NCI-H2029 treated with DMSO at 0.1 percent for 48 hours (cell line): Measurements from ENCODE around the gene PHEX.

ENCODE experiments used
- DNase-seq: peaks from one replicate; lab custom pipeline; 2025; lab: John Stamatoyannopoulos, UW

PHEX gene

GRCh38 chrX:22105971-22106370, 73.8 kb downstream of the PHEX start:
- no peak for DNase-seq

GRCh38 chrX:22109442-22109841, 77.3 kb downstream of the PHEX start:
- DNase-seq, result no peak

GRCh38 chrX:22110729-22111494, 78.8 kb downstream of the PHEX start:
- DNase-seq, result no peak

DNA sequence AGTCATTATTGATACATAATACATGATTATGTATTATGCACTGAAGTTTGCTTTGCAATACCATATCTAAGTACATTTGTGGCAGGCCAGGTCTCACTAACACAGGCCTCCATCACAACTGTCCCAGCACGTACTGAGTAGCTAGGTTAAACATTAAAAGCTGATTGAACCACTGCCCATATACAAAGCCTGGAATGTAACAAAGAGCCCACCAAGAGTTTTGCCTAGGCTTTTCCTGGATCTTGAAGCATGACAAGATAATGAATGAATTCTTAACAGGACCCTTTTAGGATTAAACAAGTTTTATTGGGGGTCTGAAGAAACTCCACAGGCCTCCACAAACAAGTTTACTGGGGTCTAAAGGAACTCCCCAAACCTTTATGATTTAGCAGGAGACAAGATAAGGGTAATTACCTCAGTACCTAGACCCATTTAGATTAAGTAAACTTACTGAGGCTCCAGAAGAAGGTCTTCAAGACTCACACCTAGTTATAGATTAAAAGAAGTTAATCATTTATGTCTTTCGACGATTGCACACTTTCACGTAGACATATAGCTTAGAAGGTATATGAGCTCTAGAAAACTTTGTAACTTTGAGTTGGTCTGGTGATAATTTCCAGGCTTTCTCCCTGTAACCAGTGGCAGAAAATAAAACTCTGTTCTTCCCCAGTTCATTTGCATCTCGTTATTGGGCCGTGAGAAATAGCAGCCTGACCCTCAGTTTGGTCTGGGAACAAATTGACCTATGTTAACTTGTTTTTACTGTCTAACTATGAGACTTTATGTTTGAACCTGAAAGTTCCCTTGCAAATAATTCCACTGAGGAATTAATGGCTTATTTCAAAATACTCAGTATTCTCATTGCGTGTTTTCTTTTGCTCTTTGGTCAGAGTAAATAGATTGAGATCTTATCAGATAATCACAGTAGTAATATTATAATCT, 84.8 kb downstream of the PHEX start:
- DNase-seq, result no peak

DNA sequence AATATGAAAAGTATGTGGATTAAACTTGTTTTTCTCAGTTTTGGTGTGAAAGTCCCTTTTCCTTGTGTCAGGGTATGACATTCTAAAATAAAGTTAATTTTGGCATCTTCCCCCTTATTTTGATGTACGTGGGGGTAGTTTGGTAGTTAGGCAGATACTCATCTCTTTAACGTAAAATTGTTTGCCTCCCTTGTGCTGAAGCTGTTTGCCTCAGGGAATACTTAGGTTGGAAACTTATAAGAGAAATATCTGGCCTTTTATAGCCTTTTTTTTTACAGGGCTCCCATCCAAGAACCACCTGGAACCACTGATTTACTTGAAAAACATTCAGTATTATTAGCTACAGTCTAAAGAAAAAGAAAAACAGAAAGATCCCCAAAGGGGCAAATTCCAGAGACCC, 85.5 kb downstream of the PHEX start:
- no peak for DNase-seq

DNA sequence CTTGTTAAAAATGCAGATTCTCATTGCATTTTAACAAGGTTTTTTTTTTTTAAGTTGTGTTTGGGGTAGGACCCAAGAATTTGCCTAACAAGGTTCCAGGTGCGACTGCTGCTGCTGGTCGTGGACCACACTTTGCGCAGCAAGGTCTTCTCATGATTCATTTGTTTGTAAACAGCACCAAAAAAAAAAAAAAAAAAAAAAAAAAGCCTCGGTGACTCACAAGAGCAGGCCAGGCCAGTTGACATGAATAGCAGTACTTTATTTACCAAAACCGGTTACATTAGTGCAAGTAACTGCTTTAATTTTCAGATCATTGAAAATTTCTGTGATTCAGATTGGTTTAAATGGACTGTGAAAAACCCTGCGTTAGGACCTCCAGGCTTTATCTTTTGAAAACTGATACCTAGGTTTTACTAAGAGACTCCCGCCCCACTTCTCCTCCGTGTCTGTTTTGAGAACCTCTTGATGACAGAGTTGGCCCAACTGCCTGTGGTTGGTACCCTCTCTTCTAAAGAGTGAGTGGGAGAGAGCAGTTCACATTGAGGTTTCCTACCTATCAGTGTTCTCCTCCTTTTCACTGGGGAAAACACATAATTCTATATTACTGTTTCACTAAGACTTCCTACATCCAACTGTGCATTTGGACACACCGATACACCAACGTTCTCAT, 86.2 kb downstream of the PHEX start:
- no peak for DNase-seq

DNA sequence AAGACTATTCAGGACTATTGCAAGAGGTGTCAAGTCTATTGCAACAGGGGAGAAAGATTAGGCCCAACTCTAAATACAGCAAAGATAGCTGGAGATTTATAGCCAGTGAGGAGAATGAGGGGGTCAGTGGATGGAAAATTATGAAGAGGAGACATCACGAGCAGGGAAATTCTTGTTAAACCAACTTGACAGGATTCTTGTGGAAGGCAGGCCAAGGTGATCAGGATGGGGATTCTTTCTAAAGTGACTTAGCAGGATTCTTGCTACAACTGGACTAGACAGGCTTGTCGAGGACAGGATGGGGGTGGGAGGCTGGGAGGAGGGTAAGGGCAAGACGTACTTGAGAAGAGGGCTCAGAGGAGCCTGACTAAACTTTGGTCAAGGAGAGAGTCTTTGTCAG, 89.0 kb downstream of the PHEX start:
- DNase-seq, result no peak

DNA sequence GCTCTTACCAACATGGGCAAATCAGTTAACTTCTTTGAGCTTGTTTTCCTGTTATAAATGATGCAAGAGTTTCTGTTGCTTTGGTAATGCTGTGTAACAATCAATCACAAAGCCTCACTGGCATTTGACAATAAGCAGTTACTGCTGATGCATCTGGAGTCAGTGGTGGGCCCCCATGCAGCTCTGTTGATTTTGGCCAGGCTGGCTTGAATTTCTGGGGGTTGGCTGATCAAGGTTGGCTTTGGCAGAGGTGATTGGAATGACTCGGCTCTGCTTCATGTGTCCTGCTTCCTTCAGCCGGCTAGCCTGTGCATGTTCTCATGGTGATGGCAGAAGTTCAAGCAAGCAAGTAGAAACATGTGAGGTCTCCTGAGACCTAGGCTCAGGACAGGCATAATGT, 90.4 kb downstream of the PHEX start:
- DNase-seq, result no peak

- no peak for DNase-seq
These were observed 92.0 kb downstream of the PHEX start for GRCh38 chrX:22124098-22124497.

DNA sequence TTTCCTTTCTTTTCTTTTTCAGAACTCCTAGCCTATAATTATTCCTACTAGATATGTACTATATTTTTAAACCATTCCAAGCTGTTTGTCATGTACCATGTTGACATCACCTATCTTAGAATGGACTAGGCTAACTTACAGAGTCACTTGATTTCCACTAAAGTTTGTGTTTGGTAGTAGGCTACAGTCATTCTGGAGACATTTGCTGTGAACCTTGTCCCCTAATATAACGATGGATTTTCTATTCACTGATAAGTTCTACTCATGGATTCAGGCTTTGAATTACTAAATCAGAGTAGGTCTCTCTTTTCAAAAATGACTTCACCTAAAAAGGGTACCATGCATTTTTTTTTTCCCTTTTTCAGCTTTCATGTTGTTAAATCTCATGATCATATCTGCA, 93.4 kb downstream of the PHEX start:
- DNase-seq, result no peak

DNA sequence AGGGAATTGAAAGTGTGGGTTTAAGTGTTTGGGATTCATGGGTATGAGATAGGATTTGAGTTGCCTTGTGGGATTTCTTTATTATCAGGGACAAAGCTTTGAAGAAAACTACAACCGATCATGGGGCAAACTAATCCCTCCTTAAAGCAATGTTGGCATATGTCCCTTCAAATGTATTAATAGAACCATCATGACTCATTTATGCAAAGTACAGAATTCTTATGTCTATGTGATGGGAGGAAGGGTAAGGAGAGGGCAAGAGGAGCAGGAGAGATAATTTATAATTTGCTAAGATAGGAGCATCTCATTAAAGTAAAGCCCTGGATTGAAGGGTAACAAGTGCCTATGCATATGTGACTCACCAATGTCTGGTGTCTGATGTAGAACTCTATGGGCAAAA, 94.2 kb downstream of the PHEX start:
- DNase-seq, result no peak

- DNase-seq, result no peak
These were observed 96.8 kb downstream of the PHEX start for GRCh38 chrX:22128961-22129360.

- DNase-seq, result no peak
These were observed 102.6 kb downstream of the PHEX start for GRCh38 chrX:22134681-22135080.

DNA sequence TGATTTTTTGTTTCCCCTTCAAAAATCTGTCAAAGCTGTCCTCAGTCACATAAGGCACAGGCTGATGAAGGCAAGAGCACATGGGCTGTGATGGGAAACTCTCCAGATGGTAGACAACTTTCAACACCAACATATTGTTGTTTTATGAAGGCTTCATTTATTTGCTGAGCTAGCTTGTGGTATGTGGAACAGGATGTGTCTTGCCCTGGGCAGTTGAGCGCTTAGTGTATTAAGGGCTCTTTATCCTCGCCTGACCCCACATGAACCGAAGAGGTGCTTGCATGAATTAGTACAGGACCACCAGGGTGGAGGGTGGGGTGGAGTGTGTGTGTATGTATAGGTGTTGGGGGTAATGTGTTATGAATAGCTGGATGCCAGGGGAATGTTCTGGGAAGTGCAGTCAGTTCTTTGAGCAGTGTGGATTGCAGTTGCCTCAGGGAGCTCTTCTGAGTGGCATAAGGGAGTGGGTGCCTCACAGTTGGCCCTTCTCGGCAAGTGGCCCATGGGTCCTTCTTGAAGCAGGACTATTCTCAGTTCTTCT, 103.1 kb downstream of the PHEX start:
- no peak for DNase-seq

GRCh38 chrX:22135994-22136684, 104.0 kb downstream of the PHEX start:
- peak; percentile 41 for DNase-seq

- DNase-seq, result peak; percentile 7
These were observed 104.6 kb downstream of the PHEX start for GRCh38 chrX:22136711-22137110.

DNA sequence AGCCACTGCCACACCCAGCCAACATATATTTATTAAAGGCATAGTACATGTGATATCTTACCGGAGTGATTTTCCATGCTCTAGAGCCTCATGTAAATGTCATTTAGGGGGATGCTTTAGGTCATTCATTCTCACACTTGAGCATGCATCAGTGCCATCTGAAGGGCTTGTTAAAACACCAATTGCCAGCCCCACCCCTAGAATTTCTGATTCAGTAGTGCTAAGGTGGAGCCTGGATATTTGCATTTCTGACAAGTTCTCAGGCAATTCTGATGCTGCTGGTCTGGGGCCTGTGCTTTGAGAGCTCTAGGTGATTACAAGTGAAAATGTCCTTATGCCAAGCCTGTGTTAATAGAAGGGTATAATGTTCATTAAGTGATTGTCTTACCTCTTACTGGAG, 107.7 kb downstream of the PHEX start:
- peak; percentile 6 for DNase-seq

- DNase-seq, result no peak
These were observed 109.1 kb downstream of the PHEX start for GRCh38 chrX:22141047-22141730.

DNA sequence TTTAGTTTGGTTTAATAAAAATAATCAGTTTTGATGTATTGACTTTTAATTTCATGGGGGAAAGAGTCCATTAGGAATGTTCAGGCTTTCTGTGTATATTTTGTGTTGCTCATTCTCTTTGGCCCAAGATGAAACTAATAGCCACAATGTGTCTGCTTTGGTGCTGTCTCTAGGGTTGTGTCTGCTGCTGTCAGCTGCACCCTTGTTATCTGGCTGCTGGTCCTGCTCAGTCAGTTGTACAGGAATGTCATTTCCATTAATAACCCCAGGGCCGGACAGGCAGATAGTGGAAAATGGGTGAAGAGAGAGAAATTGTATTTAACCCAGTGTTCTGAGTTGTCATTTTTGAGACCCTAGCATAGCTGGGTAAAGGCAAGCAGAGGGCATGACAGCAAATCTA, 115.1 kb downstream of the PHEX start:
- DNase-seq, result no peak

GRCh38 chrX:22147942-22148341, 115.8 kb downstream of the PHEX start:
- DNase-seq, result no peak

- no peak for DNase-seq
These were observed 116.4 kb downstream of the PHEX start for GRCh38 chrX:22148565-22148964.
